HG03097 (cell line): ENCODE results near the gene PTGER2.

ENCODE experiments used
- ATAC-seq: cut with Tn5 transposase; IDR thresholded peaks from one replicate; pipeline ENCODE4 v1.9.1; 2021; ENCODE audit not compliant: unreplicated experiment, low FRiP score

The PTGER2 gene, protein sequence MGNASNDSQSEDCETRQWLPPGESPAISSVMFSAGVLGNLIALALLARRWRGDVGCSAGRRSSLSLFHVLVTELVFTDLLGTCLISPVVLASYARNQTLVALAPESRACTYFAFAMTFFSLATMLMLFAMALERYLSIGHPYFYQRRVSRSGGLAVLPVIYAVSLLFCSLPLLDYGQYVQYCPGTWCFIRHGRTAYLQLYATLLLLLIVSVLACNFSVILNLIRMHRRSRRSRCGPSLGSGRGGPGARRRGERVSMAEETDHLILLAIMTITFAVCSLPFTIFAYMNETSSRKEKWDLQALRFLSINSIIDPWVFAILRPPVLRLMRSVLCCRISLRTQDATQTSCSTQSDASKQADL

GRCh38 chr14:52313903-52314594 is at the start of gene PTGER2:
Gene PTGER2 (plus strand): TSS chr14:52314312. CDS start chr14:52314549, 237 bp downstream.
- no peak for ATAC-seq

DNA sequence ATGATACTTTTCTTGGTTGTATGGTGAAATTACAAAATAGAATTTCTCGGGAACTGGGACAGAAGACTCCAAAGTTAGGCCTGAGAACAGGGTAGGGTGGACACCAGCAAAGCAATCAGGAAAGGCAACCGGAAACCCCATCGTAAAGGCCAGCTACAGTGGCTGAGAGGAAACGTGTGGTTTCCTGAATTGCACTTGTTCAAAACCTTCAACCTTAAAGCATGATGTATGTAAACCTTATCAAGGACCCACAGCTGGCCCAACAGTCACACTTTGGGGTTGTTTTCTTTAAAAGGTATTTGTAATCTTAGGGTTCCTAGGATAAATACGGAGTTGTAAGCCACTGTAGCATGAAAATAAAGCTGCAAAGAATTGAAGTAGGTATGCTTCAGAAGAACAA is 48.9 kb upstream of the PTGER2 start:
- ATAC-seq: peak; percentile 64

DNA sequence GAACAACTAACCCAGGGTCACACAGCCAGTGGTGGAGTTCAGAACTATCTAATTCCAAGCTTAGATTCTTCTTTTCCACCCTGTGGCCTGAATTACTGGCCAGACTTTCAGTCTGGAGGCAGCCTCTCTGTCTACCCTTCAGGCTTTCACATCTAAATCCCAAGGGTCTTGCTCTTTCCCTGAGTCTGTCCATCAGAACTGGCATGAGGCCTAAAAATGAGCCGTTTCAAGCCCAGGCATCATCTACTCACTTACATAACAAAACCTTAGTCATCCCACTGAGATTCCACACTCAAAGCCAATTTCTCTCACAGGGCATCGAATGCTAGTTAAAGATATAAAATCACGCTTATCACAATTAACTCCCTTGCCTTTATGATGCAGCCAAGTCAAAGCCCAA is 47.9 kb upstream of the PTGER2 start:
- no peak for ATAC-seq

- ATAC-seq: no peak
Measured at GRCh38 chr14:52266782-52267181, 47.3 kb upstream of the PTGER2 start.

- ATAC-seq: no peak
Measured at GRCh38 chr14:52267501-52268278, 46.4 kb upstream of the PTGER2 start, which contains the start of gene PTGDR. Gene PTGDR (plus strand): TSS chr14:52267698. CDS start chr14:52267815, 117 bp downstream.

DNA sequence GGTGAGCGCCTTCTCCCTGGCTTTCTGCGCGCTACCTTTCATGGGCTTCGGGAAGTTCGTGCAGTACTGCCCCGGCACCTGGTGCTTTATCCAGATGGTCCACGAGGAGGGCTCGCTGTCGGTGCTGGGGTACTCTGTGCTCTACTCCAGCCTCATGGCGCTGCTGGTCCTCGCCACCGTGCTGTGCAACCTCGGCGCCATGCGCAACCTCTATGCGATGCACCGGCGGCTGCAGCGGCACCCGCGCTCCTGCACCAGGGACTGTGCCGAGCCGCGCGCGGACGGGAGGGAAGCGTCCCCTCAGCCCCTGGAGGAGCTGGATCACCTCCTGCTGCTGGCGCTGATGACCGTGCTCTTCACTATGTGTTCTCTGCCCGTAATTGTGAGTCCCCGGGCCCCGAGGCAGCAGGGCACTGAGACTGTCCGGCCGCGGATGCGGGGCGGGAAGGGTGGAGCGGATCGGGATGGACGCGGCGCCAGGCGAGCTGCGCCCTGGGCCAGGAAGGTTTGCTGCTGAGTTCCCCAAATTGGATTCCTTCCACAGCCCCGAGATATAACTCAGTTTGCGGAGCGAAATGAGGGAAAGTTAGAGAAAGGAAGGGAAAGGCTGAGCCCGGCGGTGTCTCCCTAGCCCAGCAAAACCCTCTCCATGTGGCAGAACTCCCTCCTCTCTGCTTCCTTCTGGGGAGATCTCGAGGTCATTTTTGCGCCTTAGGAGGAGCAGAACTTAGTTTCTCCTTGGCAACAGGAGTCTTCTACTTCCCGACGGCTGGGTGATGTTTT is 45.6 kb upstream of the PTGER2 start:
- ATAC-seq: no peak

GRCh38 chr14:52269100-52269499 is 45.0 kb upstream of the PTGER2 start:
- ATAC-seq: no peak

DNA sequence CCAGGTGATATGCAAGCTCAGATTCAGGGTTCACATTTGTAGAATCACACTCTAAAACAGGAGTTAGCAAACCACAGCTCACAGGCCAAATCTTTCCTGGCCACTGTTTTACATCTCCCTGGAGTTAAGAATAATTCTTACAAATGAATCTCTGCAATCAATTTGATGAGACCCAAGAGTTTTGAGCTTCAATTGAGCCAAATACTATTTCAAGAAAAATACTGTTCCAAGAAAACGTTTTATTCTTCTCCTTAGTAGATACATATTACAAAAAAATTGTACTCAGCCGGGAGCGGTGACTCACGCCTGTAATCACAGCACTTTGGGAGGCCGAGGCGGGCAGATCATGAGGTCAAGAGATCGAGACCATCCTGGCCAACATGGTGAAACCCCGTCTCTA is 44.1 kb upstream of the PTGER2 start:
- ATAC-seq: no peak

DNA sequence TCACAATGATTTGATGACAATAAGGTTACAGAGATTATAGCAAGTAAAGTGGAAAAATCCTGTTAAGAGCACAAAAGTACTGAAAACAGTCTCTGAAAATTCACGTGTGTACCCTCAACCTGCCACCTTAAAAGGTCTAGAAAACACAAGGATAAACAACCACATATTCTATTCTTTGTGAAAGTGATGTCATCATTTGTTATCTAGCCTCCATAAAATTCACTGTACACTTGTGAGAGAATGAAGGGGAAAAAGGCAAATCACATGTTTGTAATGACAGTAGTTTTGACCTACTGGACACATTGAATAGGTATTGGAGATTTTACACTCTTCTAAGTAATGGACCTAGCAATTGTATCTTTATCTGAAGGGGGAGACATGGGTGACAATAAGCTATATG is 42.6 kb upstream of the PTGER2 start:
- ATAC-seq: no peak

GRCh38 chr14:52272375-52272774 is 41.7 kb upstream of the PTGER2 start:
- ATAC-seq: no peak

- no peak for ATAC-seq
Measured at GRCh38 chr14:52275372-52275771, 38.7 kb upstream of the PTGER2 start.

DNA sequence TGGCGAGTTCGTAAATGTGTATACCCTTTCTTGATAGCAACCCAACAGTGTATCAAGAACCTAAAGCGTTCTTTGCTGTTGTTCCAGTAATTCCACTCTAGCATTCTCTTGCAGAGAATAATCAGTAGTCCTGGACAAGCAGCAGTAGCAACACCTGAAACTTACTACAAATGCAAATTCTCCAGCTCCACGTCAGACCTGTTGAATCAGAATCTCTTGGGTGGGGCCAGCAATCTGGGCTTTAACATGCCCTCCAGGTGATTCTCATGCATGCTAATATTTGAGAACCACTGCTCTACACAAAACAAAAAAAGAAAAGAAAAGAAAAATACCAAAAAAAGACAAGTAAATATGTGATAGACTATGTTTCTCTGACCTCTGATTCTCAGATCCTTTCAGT is 36.6 kb upstream of the PTGER2 start:
- no peak for ATAC-seq

GRCh38 chr14:52279408-52279807 is 34.7 kb upstream of the PTGER2 start:
- no peak for ATAC-seq

GRCh38 chr14:52283099-52283498 is 31.0 kb upstream of the PTGER2 start:
- ATAC-seq: no peak

DNA sequence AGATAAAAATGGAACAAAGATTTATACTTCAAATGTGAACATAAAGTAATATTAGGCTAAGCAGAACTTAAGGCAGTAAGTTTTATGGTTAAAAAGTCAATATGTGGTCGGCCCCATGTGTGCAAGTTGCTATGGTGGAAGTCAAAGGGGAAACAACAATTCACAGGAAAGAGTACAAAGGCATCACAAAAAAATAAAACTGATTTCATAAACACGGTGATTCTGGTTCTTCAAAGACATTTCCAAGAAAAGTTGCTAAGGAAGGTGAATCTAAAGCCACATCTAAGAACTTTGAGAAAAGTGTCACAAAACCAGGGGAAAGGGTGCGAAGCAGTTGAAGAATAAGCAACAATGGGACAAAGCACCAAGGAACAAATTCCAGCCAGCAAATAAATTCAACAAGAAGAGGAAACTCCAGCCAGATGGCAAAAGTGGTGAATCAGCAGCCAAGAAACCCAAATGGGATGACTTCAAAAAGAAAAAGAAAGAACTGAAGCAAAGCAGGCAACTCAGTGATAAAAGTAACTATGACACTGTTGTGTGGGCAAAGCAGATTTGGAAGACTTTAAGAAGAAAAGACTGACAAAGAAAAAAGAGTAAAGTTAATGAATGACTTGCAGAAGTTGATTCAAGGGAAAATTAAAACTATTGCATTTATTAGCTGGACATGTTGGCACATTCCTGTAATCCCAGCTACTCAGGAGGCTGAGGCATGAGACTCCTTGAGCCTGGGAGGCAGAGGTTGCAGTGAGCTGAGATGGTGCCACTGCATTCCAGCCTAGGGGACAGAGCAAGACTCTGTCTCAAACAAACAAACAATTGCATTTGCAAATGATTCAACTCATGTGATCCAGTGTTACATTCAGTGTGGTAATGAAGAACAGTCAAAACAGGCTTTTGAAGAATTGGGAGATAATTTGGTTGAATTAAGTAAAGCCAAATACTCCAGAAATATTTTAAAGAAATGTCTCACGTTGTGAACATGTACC is 27.2 kb upstream of the PTGER2 start:
- no peak for ATAC-seq

- ATAC-seq: no peak
Measured at GRCh38 chr14:52296378-52296777, 17.7 kb upstream of the PTGER2 start.

- no peak for ATAC-seq
Measured at GRCh38 chr14:52298795-52299194, 15.3 kb upstream of the PTGER2 start.

- ATAC-seq: no peak
Measured at GRCh38 chr14:52299692-52300278, 14.3 kb upstream of the PTGER2 start.

- ATAC-seq: no peak
Measured at GRCh38 chr14:52303236-52303635, 10.9 kb upstream of the PTGER2 start.
